IPS DF 6.9 (cell line): ENCODE results near the gene PIEZO1.

Experiments
- DNase-seq: peaks from one replicate; pipeline ENCODE4 v3.0.0-alpha.2; 2013; ENCODE audit warnings: low read depth, low spot score
- H3K27ac ChIP-seq: one replicate; pipeline ENCODE4 v1.5.1; 2013; ENCODE audit warnings: low read length, control low read depth
- H3K27me3 ChIP-seq: 2 replicates; pipeline ENCODE4 v1.6.1; 2013; ENCODE audit warnings: mild to moderate bottlenecking, low read length; ENCODE audit not compliant: control insufficient read depth, insufficient read depth
- H3K36me3 ChIP-seq: 2 replicates; pipeline ENCODE4 v1.6.1; 2013; ENCODE audit warnings: low read length; ENCODE audit not compliant: control insufficient read depth, insufficient read depth
- H3K4me1 ChIP-seq: 2 replicates; pipeline ENCODE4 v1.6.1; 2013; ENCODE audit warnings: low read length; ENCODE audit not compliant: control insufficient read depth, insufficient read depth
- H3K4me3 ChIP-seq: 2 replicates; pipeline ENCODE4 v1.5.1; 2013; ENCODE audit warnings: mild to moderate bottlenecking, low read length
- H3K9me3 ChIP-seq: 2 replicates; pipeline ENCODE4 v1.6.1; 2013; ENCODE audit warnings: low read length, inconsistent platforms; ENCODE audit not compliant: control insufficient read depth, insufficient read depth
- WGBS: extraction: QIAGEN DNeasy Blood & Tissue Kit; methylation state at CpG from one replicate; pipeline ENCODE4 v1.1.7; 2013; ENCODE audit warnings: mixed read lengths, missing lambda C conversion rate; ENCODE audit not compliant: insufficient read length, insufficient coverage; 5-methylcytosine and 5-hydroxymethylcytosine counted together

Gene PIEZO1

GRCh38 chr16:88699180-88699579, 85.8 kb downstream of the PIEZO1 start:
- Histone ChIP-seq H3K4me3 (no peak overlapping the region), H3K27me3 (no peaks in the 10 kb centered on the region), H3K36me3 (peaks cover 19% of the 10 kb centered on the region; the same call in 1 of the 2 replicates), H3K27ac (no peak overlapping the region), H3K4me1 (no peaks in the 10 kb centered on the region; the same call in 1 of the 2 replicates), H3K9me3 (no peaks in the 10 kb centered on the region)
- no peak for DNase-seq
- WGBS = no CpG with 5 or more reads among the region's 16 CpGs

GRCh38 chr16:88698646-88699045, 86.4 kb downstream of the PIEZO1 start:
- Histone ChIP-seq H3K9me3 (no peaks in the 10 kb centered on the region), H3K4me1 (no peaks in the 10 kb centered on the region; the same call in 1 of the 2 replicates), H3K36me3 (peaks cover 19% of the 10 kb centered on the region; the same call in 1 of the 2 replicates), H3K27ac (no peak overlapping the region), H3K4me3 (no peak overlapping the region), H3K27me3 (no peaks in the 10 kb centered on the region)
- no CpG with 5 or more reads among the region's 25 CpGs for WGBS
- DNase-seq = no peak

DNA sequence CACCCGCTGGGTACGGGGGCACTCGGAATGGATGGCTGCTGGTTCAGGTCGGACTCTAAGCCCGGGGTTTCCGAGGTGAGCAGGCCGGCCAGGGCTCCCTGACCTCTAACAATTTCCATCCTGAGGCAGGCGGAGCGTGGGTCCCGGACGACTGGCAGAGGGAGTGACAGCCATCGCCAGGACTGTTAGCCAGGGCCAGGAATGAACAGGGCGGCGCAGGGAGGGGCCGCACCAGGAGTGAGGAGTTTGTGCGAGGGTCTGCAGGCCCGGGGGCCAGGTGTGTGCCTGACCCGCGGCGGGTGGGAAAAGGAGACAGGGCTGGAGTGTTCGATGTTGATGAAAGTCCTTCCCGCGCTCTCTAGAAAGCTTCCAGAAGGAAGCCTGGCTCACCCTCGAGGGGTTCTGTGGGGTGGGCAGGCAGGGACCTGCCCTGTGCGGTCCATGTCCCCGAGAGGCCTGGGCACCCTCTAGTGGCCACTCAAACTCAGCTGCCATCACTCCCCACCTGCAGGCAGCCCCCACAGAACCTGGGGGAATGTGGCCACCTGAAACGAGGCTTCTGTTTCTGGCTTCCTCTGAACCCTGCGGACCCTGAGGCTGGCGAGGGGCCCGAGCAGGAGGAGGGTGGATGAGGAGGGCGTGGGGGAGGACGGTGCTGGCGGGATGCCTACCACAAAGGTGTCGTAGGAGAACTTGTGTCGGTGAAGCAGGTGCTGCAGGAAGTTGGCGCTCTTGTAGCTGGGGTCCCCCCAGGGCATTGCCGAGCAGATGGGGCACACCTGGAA, 87.0 kb downstream of the PIEZO1 start:
- Histone ChIP-seq H3K27me3 (no peaks in the 10 kb centered on the region), H3K4me3 (no peak overlapping the region), H3K36me3 (peaks cover 19% of the 10 kb centered on the region; the same call in 1 of the 2 replicates), H3K9me3 (no peaks in the 10 kb centered on the region), H3K4me1 (no peaks in the 10 kb centered on the region; the same call in 1 of the 2 replicates), H3K27ac (no peak overlapping the region)
- no peak for DNase-seq
- WGBS = no CpG with 5 or more reads among the region's 37 CpGs

DNA sequence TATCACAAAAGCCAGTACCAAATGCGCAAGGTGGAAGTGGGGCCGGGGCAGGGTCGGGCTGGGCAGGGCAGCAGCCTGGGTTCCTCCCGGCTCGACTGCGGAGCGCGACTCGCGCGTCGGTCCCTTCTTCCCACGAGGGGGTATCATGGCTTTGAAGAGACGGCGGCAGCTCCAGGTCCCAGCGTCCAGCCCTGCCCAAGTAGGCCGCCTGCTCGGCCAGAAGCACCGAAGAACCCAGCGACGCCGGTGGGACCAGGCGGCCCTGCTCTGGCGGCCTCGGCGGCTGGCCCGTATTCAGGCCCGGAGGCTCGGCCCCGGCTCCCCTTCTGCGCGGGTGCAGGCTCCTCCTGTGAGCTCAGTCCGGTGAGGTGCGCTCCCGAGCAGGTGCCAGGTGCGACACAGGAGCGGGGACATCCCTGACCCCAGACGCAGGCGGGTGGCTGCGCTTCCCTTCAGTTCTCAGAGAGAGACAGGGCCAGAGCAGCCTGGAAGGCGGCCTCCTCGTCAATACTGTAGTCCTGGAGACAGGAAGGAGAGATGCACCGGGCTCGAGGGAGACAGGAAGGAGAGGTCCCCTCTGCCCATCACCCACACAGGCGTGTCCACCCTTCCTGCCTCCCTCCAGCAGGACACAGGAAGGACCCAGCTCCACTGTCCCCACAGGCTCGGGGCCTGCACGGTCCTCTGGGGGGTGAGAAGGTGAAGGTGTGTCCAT, 87.7 kb downstream of the PIEZO1 start:
- DNase-seq = no peak
- H3K9me3 ChIP-seq = no peaks in the 10 kb centered on the region
- peaks cover 19% of the 10 kb centered on the region; the same call in 1 of the 2 replicates for H3K36me3 ChIP-seq
- no peak overlapping the region for H3K4me3 ChIP-seq
- no peaks in the 10 kb centered on the region for H3K27me3 ChIP-seq
- H3K27ac ChIP-seq = no peak overlapping the region
- no CpG with 5 or more reads among the region's 47 CpGs for WGBS
- H3K4me1 ChIP-seq = no peaks in the 10 kb centered on the region; the same call in 1 of the 2 replicates

GRCh38 chr16:88696441-88696840, 88.6 kb downstream of the PIEZO1 start:
- no CpG with 5 or more reads among the region's 14 CpGs for WGBS
- H3K27ac ChIP-seq = no peak overlapping the region
- peaks cover 19% of the 10 kb centered on the region; the same call in 1 of the 2 replicates for H3K36me3 ChIP-seq
- no peak overlapping the region for H3K4me3 ChIP-seq
- no peaks in the 10 kb centered on the region; the same call in 1 of the 2 replicates for H3K4me1 ChIP-seq
- no peaks in the 10 kb centered on the region for H3K9me3 ChIP-seq
- H3K27me3 ChIP-seq = no peaks in the 10 kb centered on the region
- DNase-seq = no peak

GRCh38 chr16:88695753-88696152, 89.3 kb downstream of the PIEZO1 start:
- H3K9me3 ChIP-seq = no peaks in the 10 kb centered on the region
- no CpG with 5 or more reads among the region's 7 CpGs for WGBS
- no peaks in the 10 kb centered on the region; the same call in 1 of the 2 replicates for H3K4me1 ChIP-seq
- H3K27ac ChIP-seq = no peak overlapping the region
- H3K27me3 ChIP-seq = no peaks in the 10 kb centered on the region
- DNase-seq = no peak
- peaks cover 19% of the 10 kb centered on the region; the same call in 1 of the 2 replicates for H3K36me3 ChIP-seq
- H3K4me3 ChIP-seq = no peak overlapping the region

DNA sequence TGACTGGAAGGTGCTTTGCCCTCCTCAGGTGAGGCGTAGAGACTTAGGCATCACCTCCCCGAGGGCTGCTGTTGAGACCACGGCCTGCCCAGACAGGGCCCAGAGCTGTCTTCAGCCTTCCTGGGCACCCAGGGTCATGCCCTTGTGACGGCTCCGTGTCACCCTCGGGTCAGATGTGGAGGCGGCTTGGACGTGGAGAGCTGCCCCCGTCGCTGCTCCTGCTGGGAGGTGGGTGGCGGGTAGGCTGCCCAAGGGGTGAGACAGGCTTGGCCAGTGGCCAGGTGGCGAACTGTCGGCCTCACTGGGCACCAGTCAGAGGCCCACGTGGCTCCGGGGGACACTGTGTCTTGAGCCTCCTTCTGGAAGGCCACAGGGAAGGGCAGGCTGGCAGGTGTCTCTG, 89.8 kb downstream of the PIEZO1 start:
- H3K4me1 ChIP-seq = no peaks in the 10 kb centered on the region; the same call in 1 of the 2 replicates
- H3K36me3 ChIP-seq = peaks cover 16% of the 10 kb centered on the region; the same call in 1 of the 2 replicates
- no peak overlapping the region for H3K27ac ChIP-seq
- WGBS = no CpG with 5 or more reads among the region's 15 CpGs
- no peaks in the 10 kb centered on the region for H3K9me3 ChIP-seq
- DNase-seq = no peak
- no peaks in the 10 kb centered on the region for H3K27me3 ChIP-seq
- H3K4me3 ChIP-seq = no peak overlapping the region

GRCh38 chr16:88694221-88695087, 90.6 kb downstream of the PIEZO1 start:
- Histone ChIP-seq H3K4me3 (no peak overlapping the region), H3K9me3 (no peaks in the 10 kb centered on the region), H3K36me3 (peaks cover 16% of the 10 kb centered on the region; the same call in 1 of the 2 replicates), H3K4me1 (no peaks in the 10 kb centered on the region; the same call in 1 of the 2 replicates), H3K27me3 (no peaks in the 10 kb centered on the region), H3K27ac (no peak overlapping the region)
- no peak for DNase-seq
- no CpG with 5 or more reads among the region's 37 CpGs for WGBS

- Histone ChIP-seq H3K4me3 (no peak overlapping the region; the same call in 1 of the 2 replicates), H3K36me3 (peaks cover 13% of the 10 kb centered on the region; the same call in 1 of the 2 replicates), H3K27ac (no peak overlapping the region), H3K9me3 (no peaks in the 10 kb centered on the region), H3K4me1 (no peaks in the 10 kb centered on the region; the same call in 1 of the 2 replicates), H3K27me3 (no peaks in the 10 kb centered on the region)
- no peak for DNase-seq
- WGBS = no CpG with 5 or more reads among the region's 39 CpGs
These were observed 91.4 kb downstream of the PIEZO1 start for GRCh38 chr16:88693420-88694177.
